Liver (tissue), 9 donors: Measurements from ENCODE around the gene DDX55. TPM values are rescaled to one million over a fixed set of nuclear protein-coding genes. Genes with fewer than 3 reads are reported as not detected.
A peak's percentile ranks its signal among the peaks of the same experiment; 100 is the strongest.

Experiments used
- DNase-seq: peaks from one replicate; pipeline ENCODE4 v3.0.0-alpha.2; 2017; ENCODE audit warnings: low spot score
- H3K27ac ChIP-seq, 2 donors: one replicate each; pipeline ENCODE4 v1.7.0; 2013; ENCODE audit warnings: inconsistent platforms in 2 of 2, low read length in 2 of 2, control low read depth in 1 of 2, low read depth in 1 of 2, mild to moderate bottlenecking in 1 of 2
- H3K27me3 ChIP-seq, 4 donors: one replicate each; pipeline versions ENCODE4 v1.6.1 to v1.7.0; 2013; ENCODE audit warnings: low read length in 3 of 4, inconsistent platforms in 1 of 4, mild to moderate bottlenecking in 1 of 4, moderate library complexity in 1 of 4; ENCODE audit not compliant: control insufficient read depth in 4 of 4, insufficient read depth in 4 of 4
- H3K36me3 ChIP-seq, 4 donors: one replicate each; pipeline versions ENCODE4 v1.6.1 to v1.7.0; 2013; ENCODE audit warnings: low read length in 3 of 4, mild to moderate bottlenecking in 3 of 4, low read depth in 1 of 4, moderate library complexity in 1 of 4; ENCODE audit not compliant: control insufficient read depth in 4 of 4, insufficient read depth in 3 of 4
- H3K4me1 ChIP-seq, 4 donors: one replicate each; pipeline versions ENCODE4 v1.6.1 to v1.7.0; 2013; ENCODE audit warnings: low read length in 3 of 4, mild to moderate bottlenecking in 3 of 4, moderate library complexity in 1 of 4; ENCODE audit not compliant: control insufficient read depth in 4 of 4, insufficient read depth in 4 of 4
- H3K4me3 ChIP-seq, 3 donors: one replicate each; pipeline versions ENCODE4 v1.6.1 to v1.7.0; 2013; ENCODE audit warnings: low read length in 3 of 3, control low read depth in 1 of 3, low read depth in 1 of 3, mild to moderate bottlenecking in 1 of 3
- H3K9ac ChIP-seq, 2 donors: one replicate each; pipeline ENCODE4 v1.7.0; 2013; ENCODE audit warnings: low read length in 2 of 2, mild to moderate bottlenecking in 2 of 2, moderate library complexity in 2 of 2, control low read depth in 1 of 2, low read depth in 1 of 2
- H3K9me3 ChIP-seq, 4 donors: one replicate each; pipeline versions ENCODE4 v1.6.1 to v1.7.0; 2013; ENCODE audit warnings: low read length in 3 of 4; ENCODE audit not compliant: control insufficient read depth in 4 of 4
- ATF3 ChIP-seq: IDR thresholded peaks from 2 replicates; pipeline ENCODE4 v1.6.1; 2016; ENCODE audit warnings: antibody characterized with exemption
- CTCF ChIP-seq: fragments of 150-350 bp; IDR thresholded peaks from 2 replicates; pipeline ENCODE4 v1.5.1; 2017; ENCODE audit warnings: improper control_type of control experiment, low read depth, low read length; ENCODE audit not compliant: missing input control
- EGR1 ChIP-seq, 2 donors: IDR thresholded peaks; 2 replicates each; pipeline ENCODE4 v1.6.1; 2016 to 2018; ENCODE audit warnings: antibody characterized with exemption in 2 of 2, low read depth in 2 of 2
- FOXA1 ChIP-seq: IDR thresholded peaks from 2 replicates; pipeline ENCODE4 v1.6.1; 2016; ENCODE audit warnings: antibody characterized with exemption
- FOXA2 ChIP-seq: IDR thresholded peaks from 2 replicates; pipeline ENCODE4 v1.6.1; 2016; ENCODE audit warnings: antibody characterized with exemption
- GABPA ChIP-seq, 2 donors: IDR thresholded peaks in 1 of 2; conservative IDR thresholded peaks in 1 of 2; 2 replicates each; pipeline ENCODE4 v1.6.1; 2016; ENCODE audit warnings: antibody characterized with exemption in 2 of 2, mild to moderate bottlenecking in 1 of 2, moderate library complexity in 1 of 2
- HNF4A ChIP-seq, 2 donors: conservative IDR thresholded peaks; 2 replicates each; pipeline ENCODE4 v1.6.1; 2016; ENCODE audit warnings: antibody characterized with exemption in 2 of 2, mild to moderate bottlenecking in 2 of 2
- HNF4G ChIP-seq: IDR thresholded peaks from 2 replicates; pipeline ENCODE4 v1.6.1; 2016; ENCODE audit warnings: antibody characterized with exemption
- JUND ChIP-seq, 2 donors: IDR thresholded peaks; 2 replicates each; pipeline ENCODE4 v1.6.1; 2016; ENCODE audit warnings: antibody characterized with exemption in 2 of 2
- MAX ChIP-seq: IDR thresholded peaks from 2 replicates; pipeline ENCODE4 v1.6.1; 2016; ENCODE audit warnings: antibody characterized with exemption
- NR2F2 ChIP-seq: IDR thresholded peaks from 2 replicates; pipeline ENCODE4 v1.6.1; 2016; ENCODE audit warnings: antibody characterized with exemption
- RAD21 ChIP-seq, 2 donors: IDR thresholded peaks; 2 replicates each; pipeline ENCODE4 v1.6.1; 2016; ENCODE audit warnings: antibody characterized with exemption in 2 of 2, mild to moderate bottlenecking in 2 of 2
- REST ChIP-seq: IDR thresholded peaks from 2 replicates; pipeline ENCODE4 v1.6.1; 2016; ENCODE audit warnings: antibody characterized with exemption, mild to moderate bottlenecking
- RXRA ChIP-seq, 2 donors: IDR thresholded peaks; 2 replicates each; pipeline ENCODE4 v1.6.1; 2017 to 2018; ENCODE audit warnings: antibody characterized with exemption in 2 of 2, mild to moderate bottlenecking in 1 of 2
- SP1 ChIP-seq: IDR thresholded peaks from 2 replicates; pipeline ENCODE4 v1.6.1; 2018; ENCODE audit warnings: antibody characterized with exemption, mild to moderate bottlenecking
- TAF1 ChIP-seq: conservative IDR thresholded peaks from 2 replicates; pipeline ENCODE4 v1.6.1; 2016; ENCODE audit warnings: antibody characterized with exemption, mild to moderate bottlenecking
- YY1 ChIP-seq: IDR thresholded peaks from 2 replicates; pipeline ENCODE4 v1.6.1; 2016; ENCODE audit warnings: antibody characterized with exemption, mild to moderate bottlenecking
- ZBTB33 ChIP-seq: IDR thresholded peaks from 2 replicates; pipeline ENCODE4 v1.6.1; 2016; ENCODE audit warnings: antibody characterized with exemption
- WGBS: extraction: QIAGEN DNeasy Blood & Tissue Kit; methylation state at CpG from one replicate; pipeline ENCODE4 v1.1.7; 2013; 5-methylcytosine and 5-hydroxymethylcytosine counted together
- polyA plus RNA-seq, 2 donors: library from polyadenylated mRNA; stranded (reverse) in 1 of 2; unstranded in 1 of 2; fragments of 200-250 nt in 1 of 2; fragments of >200 nt in 1 of 2; fragmentation: Nextera tagmentation in 1 of 2; extraction: Ambion mirVana in 1 of 2; gene quantifications; one replicate each; pipeline versions ENCODE4 v1.2.1 to v1.2.3, GENCODE V29; 2013 to 2015
- total RNA-seq, 2 donors: library from RNA; depleted of rRNA; stranded (reverse); fragments of >200 nt; gene quantifications; one replicate each; pipeline ENCODE4 v1.2.3, GENCODE V29; 2014
- donor health status: healthy.
- donor health status: healthy.
- donor health status: healthy.
- donor health status: healthy.
- donor health status: healthy.

DDX55 gene
- total and polyA plus RNA-seq, 4 donors: 6.9 to 13.4 (median 9.6) TPM

- TF ChIP-seq MAX: no peak
These were observed 20.0 kb downstream of the DDX55 start (continued) for GRCh38 chr12:123621619-123622530.

GRCh38 chr12:123633379-123634141 is 31.7 kb downstream of the DDX55 start, which contains the start of the genes EIF2B1 and GTF2H3:
Gene EIF2B1 (minus strand): TSS chr12:123633686. CDS start chr12:123633557, 129 bp downstream.
Gene GTF2H3 (plus strand): TSS chr12:123633829. CDS start chr12:123633860, 31 bp downstream.
- Histone ChIP-seq H3K36me3 (peaks cover 8 to 26% (median 18%) of the 10 kb centered on the region in 4 donors), H3K4me3 (peak within 1 kb of the TSS; percentile 68 to 100 (median 88)), H3K9ac (peak within 1 kb of the TSS; percentile 92), H3K27me3 (no peaks in the 10 kb centered on the region), H3K4me1 (peaks cover 0 to 22% (median 16%) of the 10 kb centered on the region in 4 donors), H3K27ac (peak within 1 kb of the TSS; percentile 72 to 75), H3K9me3 (no peaks in the 10 kb centered on the region)
- under 1% methylated on average over 52 of the region's 52 CpGs for WGBS
- peak; percentile 62 for TF ChIP-seq ZBTB33
- TF ChIP-seq TAF1: peak; percentile 86
- no peak for TF ChIP-seq HNF4A (conservative IDR thresholded peaks at IDR 0.05)
- no peak for TF ChIP-seq HNF4G
- TF ChIP-seq EGR1 (IDR thresholded peaks at IDR 0.05; ENCODE audit: low read depth in 2 of 2): peak; percentile 80 to 87
- TF ChIP-seq RAD21 (IDR thresholded peaks at IDR 0.05): peak in 1 of 2 donors; percentile 9
- TF ChIP-seq FOXA1: peak; percentile 16
- no peak for TF ChIP-seq JUND (IDR thresholded peaks at IDR 0.05)
- peak; percentile 97 to 100 for TF ChIP-seq GABPA (IDR thresholded peaks at IDR 0.05 in 1 of 2, conservative IDR thresholded peaks at IDR 0.05 in 1 of 2)
- TF ChIP-seq NR2F2: no peak
- peak; percentile 88 for TF ChIP-seq YY1
- no peak for TF ChIP-seq FOXA2
- no peak for TF ChIP-seq ATF3
- TF ChIP-seq CTCF: no peak
- TF ChIP-seq SP1: peak; percentile 67
- peak in 1 of 2 donors; percentile 32 for TF ChIP-seq RXRA (IDR thresholded peaks at IDR 0.05)
- peak; percentile 59 for TF ChIP-seq REST
- TF ChIP-seq MAX: peak; percentile 96
- peak; percentile 95 for DNase-seq
